NB4 (cell line): Measurements from ENCODE around the gene WNT9A.

Experiments
- CTCF ChIP-seq: IDR thresholded peaks from one replicate; pipeline ENCODE4 v1.5.1; 2012; ENCODE audit warnings: low read depth, low read length
- POLR2A ChIP-seq: IDR thresholded peaks from 2 replicates; pipeline ENCODE4 v1.6.1; 2011; ENCODE audit warnings: mild to moderate bottlenecking; ENCODE audit not compliant: insufficient read length; ENCODE audit errors: extremely low read depth

DNA sequence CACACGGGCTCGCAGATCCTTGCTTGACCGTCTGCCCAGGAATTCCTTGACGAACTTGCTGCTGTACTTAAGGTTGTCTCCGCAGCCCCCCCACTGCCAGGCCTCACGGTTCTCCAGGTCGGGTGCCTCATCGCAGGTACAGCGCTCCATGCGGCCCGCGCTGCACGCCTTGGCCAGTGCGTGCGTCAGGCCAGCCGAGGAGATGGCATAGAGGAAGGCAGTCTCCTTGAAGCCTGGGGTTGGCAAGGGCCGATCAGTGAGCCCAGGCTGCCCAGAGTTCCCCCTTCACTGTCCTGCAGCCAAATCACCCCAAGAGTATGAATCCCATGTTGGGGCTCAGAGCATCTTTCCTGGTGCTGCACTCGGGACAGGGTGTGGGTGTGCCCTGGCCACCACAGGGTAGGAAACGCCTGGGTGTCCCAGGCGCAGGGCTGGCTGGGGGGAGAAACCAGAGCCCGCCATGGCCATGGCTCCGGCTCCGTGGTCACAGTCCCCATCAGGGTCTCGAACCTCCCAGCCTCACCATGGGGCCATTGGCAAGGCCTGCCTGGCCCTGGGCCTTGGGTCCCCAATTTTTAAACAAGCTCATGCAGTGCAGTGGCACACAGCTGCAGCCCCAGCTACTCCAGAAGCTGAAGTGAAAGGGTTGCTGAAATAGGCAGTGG lies 23.4 kb downstream of the WNT9A start:
- TF ChIP-seq CTCF (no peak), POLR2A (no peak)
